ENCODE results near the gene IL13RA1.

DNA sequence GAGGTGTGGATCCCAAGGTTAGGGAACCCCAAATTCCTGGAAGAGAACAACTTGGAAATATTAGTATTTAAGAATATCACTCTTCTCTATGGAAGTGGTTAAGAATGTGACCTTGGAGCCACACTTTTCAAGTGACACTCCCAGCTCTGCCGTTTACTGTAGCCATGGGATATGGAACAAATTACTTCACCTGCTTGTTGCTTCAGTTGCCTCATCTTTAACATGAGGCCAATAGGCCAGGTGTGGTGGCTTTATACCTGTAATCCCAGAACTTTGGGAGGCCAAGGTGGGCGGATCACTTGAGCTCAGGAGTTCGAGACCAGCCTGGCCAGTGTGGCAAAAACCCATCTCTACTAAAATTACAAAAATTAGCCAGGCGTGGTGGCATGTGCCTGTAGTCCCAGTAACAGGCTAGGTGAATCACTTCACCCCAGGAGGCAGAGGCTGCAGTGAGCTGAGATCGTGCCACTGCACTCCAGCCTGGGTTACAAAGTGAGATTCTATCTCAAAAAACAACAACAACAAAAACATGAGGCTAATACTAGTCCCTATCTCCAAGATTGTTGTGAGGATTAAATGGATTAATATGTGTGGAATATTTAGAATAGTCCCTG is 13.0 kb downstream of the IL13RA1 start:
- TF ChIP-seq FOXP2 (optimal IDR thresholded peaks at IDR 0.05; ENCODE audit: borderline replicate concordance, extremely low read depth, extremely low read length, insufficient read depth) (no peak), TAF1 (IDR thresholded peaks at IDR 0.05; ENCODE audit: borderline replicate concordance, insufficient read depth, low read length) (no peak), POLR2AphosphoS5 (IDR thresholded peaks at IDR 0.05; ENCODE audit: low read depth, low read length) (no peak)
